HEK293T (cell line): ENCODE results near the gene PACRG.

Source experiments
- CTCF ChIA-PET: fragments of 350-600 bp; formaldehyde crosslinking; extraction: SDS; loops from one replicate; lab custom pipeline; 2021; ENCODE audit warnings: antibody characterized with exemption, inconsistent platforms; lab: Yijun Ruan, JAX
- POLR2A ChIA-PET: fragments of 350-600 bp; formaldehyde crosslinking; extraction: SDS; loops from one replicate; lab custom pipeline; 2020; ENCODE audit warnings: antibody characterized with exemption, inconsistent platforms; lab: Yijun Ruan, JAX
- DNase-seq: peaks from one replicate; pipeline ENCODE4 v3.0.0; 2012; ENCODE audit warnings: mixed read lengths; ENCODE audit errors: extremely low spot score
- ARNT ChIP-seq: fragments of 450-650 bp; IDR thresholded peaks from 2 replicates; pipeline ENCODE4 v1.6.1; 2017; ENCODE audit warnings: mild to moderate bottlenecking
- BHLHE40 ChIP-seq: fragments of 450-650 bp; IDR thresholded peaks from 2 replicates; pipeline ENCODE4 v1.6.1; 2016; ENCODE audit warnings: mild to moderate bottlenecking, moderate library complexity, borderline replicate concordance
- CTBP1 ChIP-seq: fragments of 450-650 bp; IDR thresholded peaks from 2 replicates; pipeline ENCODE4 v1.6.1; 2016; ENCODE audit warnings: borderline replicate concordance
- ELF4 ChIP-seq: fragments of 450-650 bp; IDR thresholded peaks from 2 replicates; pipeline ENCODE4 v1.6.1; 2017; ENCODE audit warnings: antibody characterized with exemption
- FOXA1 ChIP-seq: fragments of 450-650 bp; IDR thresholded peaks from 2 replicates; pipeline ENCODE4 v1.6.1; 2016; ENCODE audit warnings: mild to moderate bottlenecking
- FOXK2 ChIP-seq: fragments of 450-650 bp; IDR thresholded peaks from 2 replicates; pipeline ENCODE4 v1.6.1; 2016; ENCODE audit warnings: mild to moderate bottlenecking
- FOXM1 ChIP-seq: fragments of 450-650 bp; IDR thresholded peaks from 2 replicates; pipeline ENCODE4 v1.6.1; 2017; ENCODE audit warnings: mild to moderate bottlenecking, borderline replicate concordance
- HDGF ChIP-seq: fragments of 450-650 bp; IDR thresholded peaks from 2 replicates; pipeline ENCODE4 v1.6.1; 2017; ENCODE audit warnings: antibody characterized with exemption, borderline replicate concordance
- L3MBTL2 ChIP-seq: fragments of 450-650 bp; conservative IDR thresholded peaks from 2 replicates; pipeline ENCODE4 v1.6.1; 2016; ENCODE audit warnings: mild to moderate bottlenecking
- LEF1 ChIP-seq: fragments of 450-650 bp; IDR thresholded peaks from 2 replicates; pipeline ENCODE4 v1.6.1; 2017; ENCODE audit warnings: mild to moderate bottlenecking, borderline replicate concordance
- NFRKB ChIP-seq: fragments of 450-650 bp; IDR thresholded peaks from 2 replicates; pipeline ENCODE4 v1.6.1; 2016; ENCODE audit warnings: mild to moderate bottlenecking, moderate library complexity
- SP1 ChIP-seq: fragments of 450-650 bp; IDR thresholded peaks from 2 replicates; pipeline ENCODE4 v1.6.1; 2017
- SUZ12 ChIP-seq: fragments of 450-650 bp; IDR thresholded peaks from 2 replicates; pipeline ENCODE4 v1.6.1; 2016; ENCODE audit warnings: mild to moderate bottlenecking
- TARDBP ChIP-seq: fragments of 450-650 bp; IDR thresholded peaks from 2 replicates; pipeline ENCODE4 v1.6.1; 2016
- ZNF384 ChIP-seq: fragments of 450-650 bp; IDR thresholded peaks from 2 replicates; pipeline ENCODE4 v1.6.1; 2016
- TF ChIP-seq, protein P1 (sequence below): fragments of 450-650 bp; IDR thresholded peaks from 2 replicates; pipeline ENCODE4 v1.6.1; 2016

The PACRG gene

DNA sequence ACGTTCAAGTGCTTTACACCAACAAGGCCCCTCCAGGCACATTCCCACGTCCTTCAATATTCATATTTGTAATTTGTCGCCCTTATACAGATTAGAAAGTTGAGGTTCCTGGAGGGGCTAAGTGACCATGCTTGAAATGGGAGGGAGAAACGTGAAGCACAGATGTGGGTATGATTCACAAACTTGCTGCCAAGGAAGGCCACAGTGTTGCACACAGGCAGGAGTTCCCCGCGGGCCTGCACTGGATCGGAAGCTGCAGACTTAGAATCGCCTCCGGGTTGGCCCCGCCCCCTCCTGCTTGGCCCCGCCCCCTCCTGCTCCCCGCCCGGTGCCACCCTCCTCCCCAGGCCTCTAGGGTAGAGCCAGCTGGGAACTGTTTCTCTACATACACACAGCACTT lies 628.5 kb downstream of the PACRG start:
- DNase-seq, result peak; percentile 62
- TF ChIP-seq, protein P1, sequence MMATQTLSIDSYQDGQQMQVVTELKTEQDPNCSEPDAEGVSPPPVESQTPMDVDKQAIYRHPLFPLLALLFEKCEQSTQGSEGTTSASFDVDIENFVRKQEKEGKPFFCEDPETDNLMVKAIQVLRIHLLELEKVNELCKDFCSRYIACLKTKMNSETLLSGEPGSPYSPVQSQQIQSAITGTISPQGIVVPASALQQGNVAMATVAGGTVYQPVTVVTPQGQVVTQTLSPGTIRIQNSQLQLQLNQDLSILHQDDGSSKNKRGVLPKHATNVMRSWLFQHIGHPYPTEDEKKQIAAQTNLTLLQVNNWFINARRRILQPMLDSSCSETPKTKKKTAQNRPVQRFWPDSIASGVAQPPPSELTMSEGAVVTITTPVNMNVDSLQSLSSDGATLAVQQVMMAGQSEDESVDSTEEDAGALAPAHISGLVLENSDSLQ, result no peak
- TF ChIP-seq ZNF384 (no peak), NFRKB (no peak), BHLHE40 (no peak), FOXA1 (no peak), SP1 (no peak), FOXM1 (no peak), TARDBP (no peak), ELF4 (no peak), L3MBTL2 (no peak), SUZ12 (no peak), FOXK2 (no peak), ARNT (no peak)
- ChIA-PET POLR2A (no interaction called here), CTCF (no interaction called here)

DNA sequence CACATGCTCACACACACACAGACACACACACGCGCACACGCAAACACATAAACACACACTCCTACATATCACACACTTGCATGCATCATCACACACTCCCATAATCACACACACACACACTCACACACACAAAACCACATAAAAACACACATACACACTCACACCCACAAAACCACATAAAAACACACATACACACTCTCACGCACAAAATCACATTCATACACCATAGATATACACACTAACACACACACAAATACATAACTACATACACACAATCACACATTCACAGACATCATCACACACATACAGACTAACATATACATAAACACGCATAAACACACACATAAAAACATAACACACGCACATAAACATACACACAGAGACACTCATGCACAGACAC lies 629.0 kb downstream of the PACRG start:
- CTCF ChIA-PET, result no interaction called here
- POLR2A ChIA-PET, result no interaction called here
- DNase-seq, result no peak

DNA sequence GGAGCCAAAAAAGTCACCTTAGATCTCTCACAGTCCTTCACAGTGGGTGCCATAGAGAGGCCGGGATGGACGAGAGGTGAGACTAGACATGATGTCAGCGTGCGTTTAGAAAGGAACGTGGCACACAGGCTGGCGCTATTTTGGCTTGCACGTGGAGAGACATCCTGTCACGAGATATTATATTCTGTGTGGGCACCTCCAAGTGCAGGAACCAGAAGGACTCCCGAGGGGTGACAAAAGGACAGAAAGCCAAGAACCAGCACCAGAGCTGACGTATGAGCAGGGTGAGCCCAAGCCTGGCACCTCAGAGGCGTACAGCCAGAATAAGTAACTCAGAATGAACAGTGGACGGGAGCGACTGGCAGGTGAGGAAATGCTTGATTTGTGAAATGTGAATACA lies 636.9 kb downstream of the PACRG start:
- no peak for DNase-seq
- TF ChIP-seq ZNF384 (no peak), HDGF (no peak), L3MBTL2 (no peak), NFRKB (no peak), BHLHE40 (no peak), LEF1 (no peak), CTBP1 (no peak), SP1 (no peak), FOXK2 (no peak), FOXA1 (no peak), FOXM1 (no peak), ARNT (no peak), SUZ12 (no peak), ELF4 (no peak), TARDBP (no peak)
- TF ChIP-seq, protein P1, result no peak
- CTCF ChIA-PET, result no interaction called here
- POLR2A ChIA-PET, result no interaction called here

More for the DNA sequence above, 629.0 kb downstream of the PACRG start:
- no peak for TF ChIP-seq NFRKB
- TF ChIP-seq TARDBP, result peak; percentile 52; the same call in 1 of the 2 replicates
- TF ChIP-seq SP1, result 0 out of 2 replicates have a peak, but pooled peaks have one; percentile 27
- TF ChIP-seq CTBP1, result 0 out of 2 replicates have a peak, but pooled peaks have one; percentile 41
- no peak for TF ChIP-seq ZNF384
